IMR-90 (cell line): Measurements from ENCODE around the gene PLS1. TPM values are rescaled to one million over a fixed set of nuclear protein-coding genes. Genes with fewer than 3 reads are reported as not detected.

Experiments
- ATAC-seq: fragments of 200-7000 bp; cut with Tn5 transposase; 2 replicates; pipeline ENCODE4 v1.9.1; 2020; ENCODE audit warnings: low read depth, mild to moderate bottlenecking, moderate library complexity
- BruUV-seq: library from RNA; stranded (reverse); fragments of 400-500 nt; replicated peaks from 2 replicates; lab custom pipeline; 2021; lab: Mats Ljungman, UMichigan
- CTCF ChIA-PET: fragments of 300-600 bp; formaldehyde crosslinking; extraction: SDS; loops from one replicate; lab custom pipeline; 2021; ENCODE audit warnings: antibody characterized with exemption; lab: Yijun Ruan, JAX
- POLR2A ChIA-PET: fragments of 300-600 bp; sonication (Branson Sonifier 250); formaldehyde crosslinking; loops from one replicate; lab custom pipeline; 2022; ENCODE audit warnings: antibody characterized with exemption; ENCODE audit not compliant: unreplicated experiment; lab: Charles Lee
- DNase-seq: peaks from one replicate; pipeline ENCODE4 v3.0.0; 2013
- H2AFZ ChIP-seq: replicated peaks from 2 replicates; pipeline ENCODE3; 2013; ENCODE audit warnings: low read length, mild to moderate bottlenecking; ENCODE audit not compliant: poor library complexity
- H2AK5ac ChIP-seq: 2 replicates; pipeline ENCODE4 v1.6.1; 2013; ENCODE audit warnings: low read depth, low read length, inconsistent platforms
- H2AK9ac ChIP-seq: replicated peaks from 2 replicates; pipeline ENCODE3; 2013; ENCODE audit warnings: mild to moderate bottlenecking, low read depth, low read length, moderate library complexity; ENCODE audit not compliant: poor library complexity
- H2BK120ac ChIP-seq: 2 replicates; pipeline ENCODE4 v1.6.1; 2013; ENCODE audit warnings: low read depth, low read length, inconsistent platforms
- H2BK15ac ChIP-seq: 3 replicates; pipeline ENCODE4 v1.6.1; 2013; ENCODE audit warnings: low read depth, low read length, inconsistent platforms
- H2BK20ac ChIP-seq: 2 replicates; pipeline ENCODE4 v1.6.1; 2013; ENCODE audit warnings: low read depth, mild to moderate bottlenecking, inconsistent platforms, low read length, moderate library complexity
- H2BK5ac ChIP-seq: 2 replicates; pipeline ENCODE4 v1.6.1; 2013; ENCODE audit warnings: mild to moderate bottlenecking, low read depth, low read length, inconsistent platforms; ENCODE audit not compliant: poor library complexity, severe bottlenecking
- H3K14ac ChIP-seq: replicated peaks from 2 replicates; pipeline ENCODE4 v1.6.1; 2013; ENCODE audit warnings: low read depth, low read length, inconsistent platforms
- H3K18ac ChIP-seq: 2 replicates; pipeline ENCODE4 v1.6.1; 2013; ENCODE audit warnings: low read depth, low read length, control low read depth
- H3K23ac ChIP-seq: 2 replicates; pipeline ENCODE4 v1.6.1; 2013; ENCODE audit warnings: low read depth, low read length, inconsistent platforms
- H3K27ac ChIP-seq: 2 replicates; pipeline ENCODE4 v1.5.1; 2013; ENCODE audit warnings: mild to moderate bottlenecking, control low read depth, low read length; ENCODE audit not compliant: insufficient read depth
- H3K27me3 ChIP-seq: 2 replicates; pipeline ENCODE4 v1.6.1; 2013; ENCODE audit warnings: low read length; ENCODE audit not compliant: control insufficient read depth, insufficient read depth
- H3K36me3 ChIP-seq: 2 replicates; pipeline ENCODE4 v1.6.1; 2013; ENCODE audit warnings: low read length, mixed read lengths; ENCODE audit not compliant: control insufficient read depth, insufficient read depth
- H3K4ac ChIP-seq: 2 replicates; pipeline ENCODE4 v1.6.1; 2013; ENCODE audit warnings: low read depth, low read length, inconsistent platforms
- H3K4me1 ChIP-seq: 2 replicates; pipeline ENCODE4 v1.6.1; 2013; ENCODE audit warnings: low read length, mixed read lengths; ENCODE audit not compliant: control insufficient read depth, insufficient read depth
- H3K4me2 ChIP-seq: 2 replicates; pipeline ENCODE4 v1.6.1; 2013; ENCODE audit warnings: low read depth, mild to moderate bottlenecking, control low read depth, low read length, moderate library complexity
- H3K4me3 ChIP-seq: 2 replicates; pipeline ENCODE4 v1.5.1; 2013; ENCODE audit warnings: low read depth, mild to moderate bottlenecking, control low read depth, low read length, moderate library complexity; ENCODE audit not compliant: insufficient read depth
- H3K56ac ChIP-seq: 2 replicates; pipeline ENCODE4 v1.6.1; 2013; ENCODE audit warnings: low read length, inconsistent platforms; ENCODE audit not compliant: insufficient read depth; ENCODE audit errors: extremely low read depth
- H3K79me1 ChIP-seq, 2 experiments: 2 replicates each; pipeline ENCODE4 v1.6.1; 2013; ENCODE audit warnings: low read length in 2 of 2, inconsistent platforms in 1 of 2, low read depth in 1 of 2
- H3K9ac ChIP-seq: 2 replicates; pipeline ENCODE4 v1.6.1; 2013; ENCODE audit warnings: low read depth, low read length, control low read depth
- H3K9me1 ChIP-seq: 2 replicates; pipeline ENCODE4 v1.6.1; 2013; ENCODE audit warnings: low read length, inconsistent platforms; ENCODE audit not compliant: insufficient read depth
- H3K9me3 ChIP-seq: 2 replicates; pipeline ENCODE4 v1.6.1; 2013; ENCODE audit warnings: low read length; ENCODE audit not compliant: control insufficient read depth, insufficient read depth
- H4K20me1 ChIP-seq: 2 replicates; pipeline ENCODE4 v1.6.1; 2013; ENCODE audit warnings: low read length, inconsistent platforms; ENCODE audit not compliant: insufficient read depth
- H4K5ac ChIP-seq: 2 replicates; pipeline ENCODE4 v1.6.1; 2013; ENCODE audit warnings: mild to moderate bottlenecking, low read depth, low read length, control low read depth
- H4K8ac ChIP-seq, 2 experiments: 2 replicates each; pipeline ENCODE4 v1.6.1; 2013; ENCODE audit warnings: low read depth in 2 of 2, low read length in 2 of 2, control low read depth in 1 of 2, inconsistent platforms in 1 of 2
- H4K91ac ChIP-seq: 2 replicates; pipeline ENCODE4 v1.6.1; 2013; ENCODE audit warnings: low read depth, low read length, inconsistent platforms; ENCODE audit not compliant: insufficient read depth
- MAZ ChIP-seq: IDR thresholded peaks from 2 replicates; pipeline ENCODE4 v1.6.1; 2012; ENCODE audit warnings: low read depth, mild to moderate bottlenecking, low read length, improper control_type of control experiment, moderate library complexity, borderline replicate concordance
- NFE2L2 ChIP-seq: fragments of 150-350 bp; IDR thresholded peaks from 2 replicates; pipeline ENCODE4 v1.6.1; 2016; ENCODE audit warnings: low read depth, mild to moderate bottlenecking, low read length
- WGBS, 2 experiments: methylation state at CpG; one replicate each; pipeline versions ENCODE4 v1.1.5 to v1.1.7; 2013; ENCODE audit warnings: missing lambda C conversion rate in 2 of 2; ENCODE audit not compliant: insufficient read length in 1 of 2; ENCODE audit errors: extremely low coverage in 2 of 2; 5-methylcytosine and 5-hydroxymethylcytosine counted together
- dilution Hi-C: fragments of 300-500 bp; cut with HindIII; formaldehyde crosslinking; loops from one replicate; pipeline ENCODE4 v1.14.3; 2018; ENCODE audit warnings: low sequenced_read_pairs; ENCODE audit not compliant: unreplicated experiment
- in situ Hi-C: fragments of 300-500 bp; cut with MboI; formaldehyde crosslinking; loops from 3 replicates; pipeline ENCODE4 v1.14.3; 2019; ENCODE audit warnings: low sequenced_read_pairs, inconsistent platforms, mixed read lengths
- intact Hi-C: fragments of 100-400 bp; cut with micrococcal nuclease; formaldehyde crosslinking; loops from 2 replicates; pipeline ENCODE4 v1.10.0; 2022
- polyA plus RNA-seq, 3 experiments: library from polyadenylated mRNA; depleted of rRNA; stranded (reverse); fragments of >200 nt; gene quantifications; 2 replicates each; pipeline ENCODE4 v1.2.3, GENCODE V29; 2012; ENCODE audit warnings: low replicate concordance in 1 of 3
- total RNA-seq: library from RNA; depleted of rRNA; stranded (reverse); fragments of >200 nt; gene quantifications from 2 replicates; pipeline ENCODE4 v1.2.3, GENCODE V29; 2012

PLS1 gene
- total and polyA plus RNA-seq, 2 of the 4 experiments (the other 2 are of a cell fraction), result 0.29 to 0.90 TPM

DNA sequence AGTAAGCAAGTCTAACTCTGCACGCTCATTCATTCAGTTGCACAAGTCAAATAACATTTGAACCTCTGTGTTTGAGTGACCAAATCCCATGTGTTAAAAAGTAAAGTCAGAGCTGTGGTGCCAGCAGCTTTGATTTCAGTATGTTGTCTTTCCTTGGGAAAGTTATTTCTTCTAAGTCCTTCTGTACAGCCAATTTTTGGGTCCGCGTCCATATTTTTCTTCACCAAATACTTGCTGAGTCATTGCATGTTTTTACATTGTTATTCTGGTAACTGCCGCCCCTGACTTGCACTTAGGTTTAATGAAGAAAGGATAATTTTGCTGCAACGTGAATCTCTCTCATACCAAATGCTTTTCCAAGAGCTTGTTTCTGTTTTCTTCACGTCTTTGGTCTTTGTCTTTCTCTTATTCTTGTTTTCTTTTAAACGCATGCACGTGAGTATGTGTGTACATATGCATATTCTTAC, 56.7 kb downstream of the PLS1 start:
- no peak overlapping the region for H3K4me3 ChIP-seq
- TF ChIP-seq NFE2L2 (peak; percentile 87), MAZ (no peak)
- H2BK15ac ChIP-seq, result no peak overlapping the region
- H3K27me3 ChIP-seq, result no peaks in the 10 kb centered on the region
- no peak overlapping the region for H4K8ac ChIP-seq
- no peak overlapping the region for H3K56ac ChIP-seq
- ChIA-PET CTCF (no interaction called here), POLR2A (no interaction called here)
- H2BK20ac ChIP-seq, result no peak overlapping the region
- H3K4me1 ChIP-seq, result no peaks in the 10 kb centered on the region
- H3K14ac ChIP-seq, result no peak overlapping the region
- no TSS peak for BruUV-seq
- ATAC-seq (no peak), DNase-seq (no peak)
- in situ Hi-C loops (no loop called here), intact Hi-C loops (no loop called here), dilution Hi-C loops (no loop called here)
- H4K5ac ChIP-seq, result no peak overlapping the region
- H2BK120ac ChIP-seq, result no peak overlapping the region
- no peak overlapping the region for H2AK9ac ChIP-seq
- H3K9me1 ChIP-seq, result no peaks in the 10 kb centered on the region
- H3K36me3 ChIP-seq, result no peaks in the 10 kb centered on the region
- H3K4me2 ChIP-seq, result no peak overlapping the region
- no peak overlapping the region for H3K9ac ChIP-seq
- no peaks in the 10 kb centered on the region for H4K20me1 ChIP-seq
- H4K91ac ChIP-seq, result no peak overlapping the region
- no peak overlapping the region for H3K27ac ChIP-seq
- no peaks in the 10 kb centered on the region for H3K79me1 ChIP-seq
- no peak overlapping the region for H3K18ac ChIP-seq
- no peak overlapping the region for H2AK5ac ChIP-seq
- H2BK5ac ChIP-seq, result no peak overlapping the region
- no peak overlapping the region for H2AFZ ChIP-seq
- no peak overlapping the region for H3K4ac ChIP-seq
- no peak overlapping the region for H3K23ac ChIP-seq
- no peaks in the 10 kb centered on the region for H3K9me3 ChIP-seq
- no CpG with 5 or more reads among the region's 8 CpGs for WGBS, 2 experiments
